Measurements from ENCODE around the gene DDIT4. TPM values are rescaled to one million over a fixed set of nuclear protein-coding genes. Genes with fewer than 3 reads are reported as not detected.
A peak's percentile ranks its signal among the peaks of the same experiment; 100 is the strongest.

Gene DDIT4
- polyA plus RNA-seq, 1 experiment, result 103 TPM

DNA sequence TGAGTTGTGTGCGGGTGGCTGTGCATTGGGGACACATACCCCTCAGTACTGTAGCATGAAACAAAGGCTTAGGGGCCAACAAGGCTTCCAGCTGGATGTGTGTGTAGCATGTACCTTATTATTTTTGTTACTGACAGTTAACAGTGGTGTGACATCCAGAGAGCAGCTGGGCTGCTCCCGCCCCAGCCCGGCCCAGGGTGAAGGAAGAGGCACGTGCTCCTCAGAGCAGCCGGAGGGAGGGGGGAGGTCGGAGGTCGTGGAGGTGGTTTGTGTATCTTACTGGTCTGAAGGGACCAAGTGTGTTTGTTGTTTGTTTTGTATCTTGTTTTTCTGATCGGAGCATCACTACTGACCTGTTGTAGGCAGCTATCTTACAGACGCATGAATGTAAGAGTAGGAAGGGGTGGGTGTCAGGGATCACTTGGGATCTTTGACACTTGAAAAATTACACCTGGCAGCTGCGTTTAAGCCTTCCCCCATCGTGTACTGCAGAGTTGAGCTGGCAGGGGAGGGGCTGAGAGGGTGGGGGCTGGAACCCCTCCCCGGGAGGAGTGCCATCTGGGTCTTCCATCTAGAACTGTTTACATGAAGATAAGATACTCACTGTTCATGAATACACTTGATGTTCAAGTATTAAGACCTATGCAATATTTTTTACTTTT, 1.8 kb downstream of the DDIT4 start:
- CTCF ChIA-PET, result interaction anchor here (0.5 to 1.6 kb wide), 13 partner anchors 16 to 227 kb away, joined by 3 to 9 read pairs (median 5); partner anchors contain the start of genes ANAPC16 and ASCC1
- peak overlapping the region; percentile 98 for H3K4me3 ChIP-seq (ENCODE audit: low read depth, low read length)
- TF ChIP-seq, protein P1, sequence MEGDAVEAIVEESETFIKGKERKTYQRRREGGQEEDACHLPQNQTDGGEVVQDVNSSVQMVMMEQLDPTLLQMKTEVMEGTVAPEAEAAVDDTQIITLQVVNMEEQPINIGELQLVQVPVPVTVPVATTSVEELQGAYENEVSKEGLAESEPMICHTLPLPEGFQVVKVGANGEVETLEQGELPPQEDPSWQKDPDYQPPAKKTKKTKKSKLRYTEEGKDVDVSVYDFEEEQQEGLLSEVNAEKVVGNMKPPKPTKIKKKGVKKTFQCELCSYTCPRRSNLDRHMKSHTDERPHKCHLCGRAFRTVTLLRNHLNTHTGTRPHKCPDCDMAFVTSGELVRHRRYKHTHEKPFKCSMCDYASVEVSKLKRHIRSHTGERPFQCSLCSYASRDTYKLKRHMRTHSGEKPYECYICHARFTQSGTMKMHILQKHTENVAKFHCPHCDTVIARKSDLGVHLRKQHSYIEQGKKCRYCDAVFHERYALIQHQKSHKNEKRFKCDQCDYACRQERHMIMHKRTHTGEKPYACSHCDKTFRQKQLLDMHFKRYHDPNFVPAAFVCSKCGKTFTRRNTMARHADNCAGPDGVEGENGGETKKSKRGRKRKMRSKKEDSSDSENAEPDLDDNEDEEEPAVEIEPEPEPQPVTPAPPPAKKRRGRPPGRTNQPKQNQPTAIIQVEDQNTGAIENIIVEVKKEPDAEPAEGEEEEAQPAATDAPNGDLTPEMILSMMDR (IDR thresholded peaks at IDR 0.05; ENCODE audit: low read depth, low read length), result no peak
- H3K27me3 ChIP-seq (ENCODE audit: control insufficient read depth, insufficient read depth, low read length), result no peaks in the 10 kb centered on the region
- no peak for DNase-seq (ENCODE audit: low read depth, low spot score)
- H3K27ac ChIP-seq (ENCODE audit: low read depth, low read length), result no peak overlapping the region
- POLR2A ChIA-PET, result interaction anchor here (0.6 to 4.7 kb wide), 12 partner anchors 8 to 377 kb away, joined by 3 to 75 read pairs (median 9); partner anchors contain the start of genes ANAPC16 and ASCC1
- peaks cover 11% of the 10 kb centered on the region; the same call in 1 of the 2 replicates for H3K9me3 ChIP-seq (ENCODE audit: control insufficient read depth, insufficient read depth, low read length)

DNA sequence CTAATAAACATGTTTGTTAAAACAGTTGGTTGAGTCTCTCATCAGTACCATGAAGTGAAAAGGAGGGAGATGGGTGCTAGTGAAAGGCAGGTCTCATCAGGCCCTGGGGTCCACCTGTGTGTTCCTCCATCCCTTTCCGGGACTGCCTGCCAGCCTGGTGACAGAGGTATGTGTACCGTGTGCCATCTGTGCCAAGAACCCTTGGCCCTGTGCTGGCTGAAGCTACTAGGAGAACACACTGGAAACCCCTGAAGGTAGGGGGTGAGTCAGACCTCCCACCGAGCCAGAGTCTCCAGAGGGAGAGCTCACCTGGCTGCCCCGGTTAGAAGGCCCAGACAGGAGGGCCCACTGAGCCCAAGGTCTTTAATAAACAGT, 2.3 kb downstream of the DDIT4 start:
- H3K27ac ChIP-seq (ENCODE audit: low read depth, low read length), result no peak overlapping the region

DNA sequence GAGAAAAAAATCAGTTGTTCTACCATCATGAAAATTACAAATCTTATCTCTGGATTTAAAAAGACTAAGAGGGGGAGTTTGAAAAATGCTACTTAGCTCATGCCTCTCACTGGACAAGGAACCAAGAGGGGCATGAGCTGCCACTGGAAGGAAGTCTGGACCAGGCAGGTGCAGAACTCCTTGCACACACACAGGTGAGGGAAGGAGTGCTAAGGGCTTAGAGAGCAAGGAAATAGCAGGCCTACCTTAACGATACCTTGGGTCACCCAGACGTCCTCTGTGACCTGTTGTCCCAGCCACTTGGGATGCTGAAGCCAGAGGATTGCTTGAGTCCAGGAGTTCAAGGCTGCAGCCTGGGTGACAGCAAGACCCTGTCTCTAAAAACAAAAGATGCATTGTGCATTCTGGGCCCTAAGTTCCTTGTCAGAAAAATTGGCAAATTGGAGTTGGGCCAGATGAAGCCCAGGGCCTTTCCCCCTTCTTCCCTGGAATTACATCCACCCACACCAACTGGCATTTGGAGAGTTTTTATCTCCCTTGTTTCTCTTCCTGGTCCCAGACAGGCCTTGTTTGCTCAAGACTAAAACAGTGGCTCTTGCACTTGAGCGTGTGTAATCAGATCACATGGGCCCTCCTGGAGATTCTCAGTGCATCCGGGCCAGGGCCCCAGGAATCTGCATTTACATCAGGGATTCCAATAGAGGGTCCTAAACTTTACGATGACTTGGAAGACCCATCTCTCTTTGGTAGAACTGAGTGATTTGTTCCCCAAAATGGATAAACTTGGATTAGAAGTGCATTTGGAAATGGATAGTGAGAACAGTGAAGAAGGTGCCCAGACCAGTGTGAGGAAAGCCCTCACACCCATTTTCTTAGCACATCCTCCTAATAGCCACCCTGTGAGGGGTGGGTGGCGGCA, 3.0 kb downstream of the DDIT4 start:
- Histone ChIP-seq H3K4me3 (ENCODE audit: low read depth, low read length) (peak overlapping the region; percentile 98), H3K9me3 (ENCODE audit: control insufficient read depth, insufficient read depth, low read length) (peaks cover 11% of the 10 kb centered on the region; the same call in 1 of the 2 replicates), H3K27me3 (ENCODE audit: control insufficient read depth, insufficient read depth, low read length) (no peaks in the 10 kb centered on the region), H3K27ac (ENCODE audit: low read depth, low read length) (peak overlapping the region; percentile 47)
- ChIA-PET POLR2A (interaction anchor here (4.7 kb wide), 1 partner anchor 44 kb away, joined by 75 read pairs; no protein-coding TSS in a partner anchor), CTCF (interaction anchor here (0.7 to 1.0 kb wide), 2 partner anchors 151 to 350 kb away, joined by 3 to 4 read pairs; no protein-coding TSS in a partner anchor)
- no peak for DNase-seq (ENCODE audit: low read depth, low spot score)
- TF ChIP-seq, protein P1 (IDR thresholded peaks at IDR 0.05; ENCODE audit: low read depth, low read length), result no peak

More for the DNA sequence above, 2.3 kb downstream of the DDIT4 start:
- peaks cover 11% of the 10 kb centered on the region; the same call in 1 of the 2 replicates for H3K9me3 ChIP-seq (ENCODE audit: control insufficient read depth, insufficient read depth, low read length)
- CTCF ChIA-PET, result interaction anchor here (0.7 to 1.1 kb wide), 2 partner anchors 59 to 350 kb away, joined by 4 to 6 read pairs; partner anchors contain the start of genes ANAPC16 and ASCC1
- peak overlapping the region; percentile 98 for H3K4me3 ChIP-seq (ENCODE audit: low read depth, low read length)
- no peak for DNase-seq (ENCODE audit: low read depth, low spot score)
- no peaks in the 10 kb centered on the region for H3K27me3 ChIP-seq (ENCODE audit: control insufficient read depth, insufficient read depth, low read length)
- TF ChIP-seq, protein P1 (IDR thresholded peaks at IDR 0.05; ENCODE audit: low read depth, low read length), result no peak
- POLR2A ChIA-PET, result interaction anchor here (1.7 to 4.7 kb wide), 3 partner anchors 17 to 45 kb away, joined by 7 to 75 read pairs (median 63); no protein-coding TSS in a partner anchor

DNA sequence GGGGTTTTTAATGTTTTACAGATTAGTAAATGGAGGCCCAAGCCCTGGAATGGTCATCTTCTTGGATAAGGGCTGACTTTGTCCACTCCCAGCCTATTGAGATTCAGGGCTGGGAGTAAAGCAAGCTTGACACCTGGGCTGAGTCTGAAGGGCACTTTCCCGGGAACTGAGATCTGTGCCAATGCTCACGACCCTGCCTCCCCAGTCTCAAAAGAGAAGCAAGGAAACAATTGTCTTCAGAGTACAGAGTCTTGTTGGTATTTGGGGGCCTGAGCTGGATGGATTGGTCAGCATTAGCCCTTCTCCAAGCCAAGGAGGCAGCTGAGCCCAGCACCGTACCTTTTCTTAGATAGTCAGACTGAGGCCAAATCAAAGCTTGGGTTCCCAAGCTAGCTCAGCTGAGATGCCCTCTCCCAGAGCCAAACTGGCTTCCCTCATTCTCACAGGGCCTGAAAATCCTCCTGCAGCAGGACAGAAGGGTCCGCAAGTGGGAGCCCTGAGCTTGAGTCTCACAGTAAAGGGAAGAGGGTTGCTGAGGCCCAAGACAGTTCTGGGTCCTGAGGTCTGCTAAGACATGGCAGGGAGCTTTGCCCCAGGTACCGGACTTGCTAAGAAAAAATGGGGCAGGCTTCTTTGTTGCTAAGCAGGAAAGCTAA, 3.7 kb downstream of the DDIT4 start:
- no peaks in the 10 kb centered on the region for H3K27me3 ChIP-seq (ENCODE audit: control insufficient read depth, insufficient read depth, low read length)
- no peak for DNase-seq (ENCODE audit: low read depth, low spot score)
- POLR2A ChIA-PET, result no interaction called here
- CTCF ChIA-PET, result interaction anchor here (0.5 to 1.0 kb wide), 2 partner anchors 53 to 151 kb away, joined by 3 to 8 read pairs; no protein-coding TSS in a partner anchor
- peaks cover 11% of the 10 kb centered on the region; the same call in 1 of the 2 replicates for H3K9me3 ChIP-seq (ENCODE audit: control insufficient read depth, insufficient read depth, low read length)
- H3K4me3 ChIP-seq (ENCODE audit: low read depth, low read length), result no peak overlapping the region
- TF ChIP-seq, protein P1 (IDR thresholded peaks at IDR 0.05; ENCODE audit: low read depth, low read length), result no peak
- H3K27ac ChIP-seq (ENCODE audit: low read depth, low read length), result peak overlapping the region; percentile 47
